Body of pancreas (tissue), 4 donors: ENCODE data around the gene MYOCD.

ENCODE experiments used
- POLR2A ChIP-seq, 3 donors: fragments of 450-650 bp; IDR thresholded peaks; one replicate each; pipeline ENCODE4 v1.6.1; 2016; ENCODE audit warnings: antibody characterized with exemption in 3 of 3, mild to moderate bottlenecking in 2 of 3
- TF ChIP-seq, protein P1 (sequence below), 7 experiments: fragments of 450-650 bp in 4 of 7; fragments of 200-600 bp in 3 of 7; sonication (generic) in 3 of 7; IDR thresholded peaks; one replicate each; pipeline ENCODE4 v1.5.1; 2016 to 2019; ENCODE audit warnings: antibody characterized with exemption in 7 of 7

GRCh38 chr17:12789075-12789480 is 123.4 kb downstream of the MYOCD start:
- TF ChIP-seq, protein P1, sequence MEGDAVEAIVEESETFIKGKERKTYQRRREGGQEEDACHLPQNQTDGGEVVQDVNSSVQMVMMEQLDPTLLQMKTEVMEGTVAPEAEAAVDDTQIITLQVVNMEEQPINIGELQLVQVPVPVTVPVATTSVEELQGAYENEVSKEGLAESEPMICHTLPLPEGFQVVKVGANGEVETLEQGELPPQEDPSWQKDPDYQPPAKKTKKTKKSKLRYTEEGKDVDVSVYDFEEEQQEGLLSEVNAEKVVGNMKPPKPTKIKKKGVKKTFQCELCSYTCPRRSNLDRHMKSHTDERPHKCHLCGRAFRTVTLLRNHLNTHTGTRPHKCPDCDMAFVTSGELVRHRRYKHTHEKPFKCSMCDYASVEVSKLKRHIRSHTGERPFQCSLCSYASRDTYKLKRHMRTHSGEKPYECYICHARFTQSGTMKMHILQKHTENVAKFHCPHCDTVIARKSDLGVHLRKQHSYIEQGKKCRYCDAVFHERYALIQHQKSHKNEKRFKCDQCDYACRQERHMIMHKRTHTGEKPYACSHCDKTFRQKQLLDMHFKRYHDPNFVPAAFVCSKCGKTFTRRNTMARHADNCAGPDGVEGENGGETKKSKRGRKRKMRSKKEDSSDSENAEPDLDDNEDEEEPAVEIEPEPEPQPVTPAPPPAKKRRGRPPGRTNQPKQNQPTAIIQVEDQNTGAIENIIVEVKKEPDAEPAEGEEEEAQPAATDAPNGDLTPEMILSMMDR (IDR thresholded peaks at IDR 0.05), result no peak
- no peak for TF ChIP-seq POLR2A (IDR thresholded peaks at IDR 0.05)
